Stimulated activated CD4-positive, alpha-beta T cell treated with anti-CD3 and anti-CD28 coated beads, Interleukin-15, amount 100 ng/mL, for 24 hours (primary cell): ENCODE measurements around the gene LRRC75B.
A peak's percentile ranks its signal among the peaks of the same experiment; 100 is the strongest.

Experiments
- DNase-seq: peaks from one replicate; pipeline ENCODE4 v3.0.0-alpha.2; 2020

The LRRC75B gene

GRCh38 chr22:24584871-24585411 is 7.9 kb downstream of the LRRC75B start:
- DNase-seq: no peak

DNA sequence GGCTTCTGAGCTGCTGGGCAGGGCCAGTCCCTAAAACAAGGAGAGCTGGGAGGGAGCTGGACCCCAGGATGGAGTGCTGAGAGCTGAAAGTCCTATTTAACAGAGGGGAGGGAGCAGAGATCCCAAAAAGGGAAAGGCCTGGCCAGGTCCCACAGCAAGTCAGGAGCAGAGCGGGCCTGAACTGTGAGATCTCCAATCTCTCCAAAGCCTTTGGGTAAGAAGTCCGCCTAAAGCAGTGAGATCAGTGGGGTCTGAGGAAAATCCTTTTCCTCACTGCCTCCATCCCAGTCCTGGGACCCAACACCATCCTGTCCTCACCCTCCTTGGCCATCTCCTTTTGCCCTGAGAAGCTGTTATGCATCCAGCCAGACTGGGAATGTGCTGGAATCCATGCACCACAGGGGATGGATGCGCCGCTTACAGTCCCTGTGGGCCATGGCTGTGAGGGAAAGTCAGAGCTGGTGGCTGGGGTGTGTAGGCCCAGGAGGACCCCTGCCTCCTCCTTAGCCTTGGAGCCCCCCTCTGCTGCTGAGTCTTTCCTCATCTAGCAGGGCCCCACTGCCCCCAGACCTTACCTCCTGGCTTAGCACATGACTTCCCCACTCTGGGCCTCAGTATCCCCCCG is 8.6 kb downstream of the LRRC75B start:
- DNase-seq: no peak

DNA sequence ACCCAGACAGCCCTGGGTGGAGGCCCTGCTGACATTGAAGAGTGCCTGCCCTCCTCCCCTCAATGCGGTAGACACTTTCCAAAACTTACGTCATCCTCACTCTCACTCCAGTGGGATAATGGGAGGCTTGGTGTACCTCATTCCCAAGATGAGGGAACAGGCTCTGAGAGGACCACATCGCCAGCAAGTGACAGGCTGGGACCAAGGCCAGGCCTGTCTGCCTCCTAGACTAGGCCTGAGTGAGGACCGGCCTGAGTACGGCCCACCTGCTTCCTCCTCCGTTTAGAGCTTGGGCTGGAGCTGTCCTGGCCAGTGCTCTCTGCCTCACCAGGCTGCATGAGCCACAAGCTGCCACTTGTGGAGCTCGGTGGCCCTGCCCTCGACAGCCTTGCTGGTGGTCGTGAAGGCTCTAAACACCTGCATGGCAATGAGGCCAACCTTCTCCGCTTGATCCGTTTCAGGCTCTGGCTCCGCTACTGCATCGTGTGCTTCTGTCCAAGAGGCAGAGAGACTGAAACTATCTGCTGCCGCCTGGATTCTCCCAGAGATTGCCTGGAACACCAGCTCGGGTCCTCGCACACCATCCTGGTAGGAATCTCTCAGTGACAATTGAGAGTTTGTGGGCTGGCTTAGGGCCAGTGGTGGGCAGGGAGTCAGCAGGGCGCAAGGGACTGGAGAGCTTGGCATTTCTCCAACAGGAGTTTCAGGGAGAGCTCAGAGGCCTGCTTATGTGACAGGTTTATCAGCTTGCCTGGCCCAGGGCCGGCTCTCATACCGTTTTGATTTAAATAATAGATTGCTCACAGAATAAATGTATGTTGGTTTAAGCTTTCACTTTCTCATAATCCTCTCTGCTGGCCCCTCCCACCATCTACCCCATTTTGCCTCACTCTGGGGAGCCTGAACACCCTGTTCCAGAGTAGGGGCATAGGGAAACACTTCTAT is 9.4 kb downstream of the LRRC75B start:
- no peak for DNase-seq

DNA sequence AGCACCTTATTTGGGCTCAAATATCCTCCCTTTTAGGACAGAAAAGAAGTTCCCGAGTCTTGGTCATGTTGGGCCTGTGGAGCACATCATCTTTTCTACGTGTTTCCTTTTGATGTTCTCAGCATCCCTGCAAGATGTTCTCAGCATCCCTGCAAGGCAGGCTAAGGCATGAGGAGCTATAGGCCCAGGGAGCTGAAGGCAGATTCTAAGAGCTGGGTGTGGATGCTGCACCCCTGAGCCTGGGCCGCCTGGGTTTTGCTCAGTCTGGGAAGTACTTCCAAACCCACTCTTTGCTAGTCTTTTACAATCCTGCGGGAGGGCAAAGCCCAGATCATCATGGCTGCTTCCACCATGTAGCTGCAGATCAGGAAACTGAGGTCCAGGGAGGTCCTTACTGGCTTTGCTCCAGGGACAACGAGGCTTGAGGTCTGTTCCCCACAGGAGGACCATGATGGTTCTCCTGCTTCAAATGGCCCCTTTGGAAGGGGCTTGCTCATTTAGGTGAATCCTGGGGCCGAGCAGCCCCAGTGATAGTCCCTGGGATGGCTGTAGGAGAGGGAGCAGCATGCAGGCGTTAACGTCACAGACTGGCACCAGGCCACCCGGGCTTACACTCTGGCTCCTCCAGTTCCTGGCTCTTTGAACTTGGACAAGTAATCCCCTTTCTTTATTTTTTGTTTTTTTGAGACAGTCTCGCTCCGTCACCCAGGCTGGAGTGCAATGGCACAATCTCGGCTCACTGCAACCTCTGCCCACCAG is 10.6 kb downstream of the LRRC75B start:
- no peak for DNase-seq

DNA sequence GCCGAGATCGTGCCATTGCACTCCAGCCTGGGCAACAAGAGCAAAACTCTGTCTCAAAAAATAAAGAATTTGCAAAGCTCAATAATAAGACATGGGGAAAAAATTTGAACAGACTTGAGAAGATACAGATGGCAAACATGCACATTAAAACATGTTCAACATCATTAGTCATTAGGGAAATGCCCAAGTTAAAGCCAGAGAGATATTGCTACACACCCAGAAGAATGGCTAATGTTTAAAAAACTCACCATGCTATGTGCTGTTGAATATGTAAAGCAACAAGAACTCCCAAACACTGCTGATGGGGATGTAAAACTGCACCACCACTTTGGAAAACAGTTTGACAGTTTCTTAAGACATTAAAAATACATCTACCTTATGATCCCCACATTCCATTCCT is 12.6 kb downstream of the LRRC75B start:
- DNase-seq: no peak

DNA sequence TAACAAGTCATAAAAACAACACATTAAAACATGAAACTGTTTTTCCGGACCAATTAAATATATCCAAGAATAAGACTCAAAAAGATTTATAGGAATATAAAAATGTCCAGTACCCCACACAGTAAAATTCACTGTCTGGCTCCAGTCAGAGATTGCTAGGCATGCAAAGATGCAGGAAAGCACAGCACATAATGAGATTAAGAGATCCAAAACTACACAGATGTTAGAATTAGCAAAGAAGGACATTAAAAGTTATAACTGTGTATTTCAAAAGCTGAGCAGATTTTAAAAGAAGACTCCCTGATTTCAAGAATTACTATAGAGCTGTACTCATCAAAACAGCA is 13.6 kb downstream of the LRRC75B start:
- DNase-seq: no peak

DNA sequence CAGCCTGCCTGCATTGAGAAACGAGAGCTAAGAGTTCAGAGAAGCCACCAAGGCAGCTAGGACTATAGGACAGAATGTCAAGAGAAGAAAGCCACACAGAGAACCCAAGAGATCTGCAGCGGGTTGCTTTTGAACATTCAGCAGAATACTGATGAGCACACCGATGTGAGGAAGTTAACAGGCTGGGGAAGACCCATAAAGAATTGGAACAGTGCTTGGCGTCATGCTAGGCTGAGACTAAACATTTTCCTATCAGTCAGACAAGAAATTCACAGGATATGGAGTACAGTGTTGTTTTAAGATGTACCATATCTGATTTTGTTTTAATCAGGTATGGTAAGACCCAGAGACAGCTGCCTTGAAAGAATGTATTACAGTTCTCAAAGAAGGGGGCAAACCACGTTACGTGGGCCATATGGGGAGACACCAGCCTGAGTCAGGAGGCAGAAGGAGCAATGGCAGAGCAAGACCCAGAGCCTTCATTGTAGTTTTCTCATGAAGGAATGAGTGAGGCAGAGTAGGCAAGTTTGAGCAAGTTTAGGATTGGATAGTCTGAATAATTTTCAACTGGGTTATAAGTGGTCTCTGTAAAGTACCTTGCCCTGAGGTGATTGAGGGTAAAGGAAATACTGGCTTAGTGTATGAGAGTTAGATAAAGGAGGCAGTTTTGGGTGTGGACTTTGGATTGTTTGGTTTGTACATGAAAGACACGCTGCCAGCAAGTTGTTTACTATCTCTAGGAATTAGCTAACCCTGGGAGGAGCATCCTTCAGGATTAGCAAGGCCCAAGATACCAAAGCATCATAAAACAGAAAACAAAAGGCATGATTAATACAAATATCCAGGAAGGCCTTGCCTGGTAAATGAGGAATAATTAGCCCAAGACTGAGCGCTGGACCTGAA is 14.3 kb downstream of the LRRC75B start:
- DNase-seq: no peak

DNA sequence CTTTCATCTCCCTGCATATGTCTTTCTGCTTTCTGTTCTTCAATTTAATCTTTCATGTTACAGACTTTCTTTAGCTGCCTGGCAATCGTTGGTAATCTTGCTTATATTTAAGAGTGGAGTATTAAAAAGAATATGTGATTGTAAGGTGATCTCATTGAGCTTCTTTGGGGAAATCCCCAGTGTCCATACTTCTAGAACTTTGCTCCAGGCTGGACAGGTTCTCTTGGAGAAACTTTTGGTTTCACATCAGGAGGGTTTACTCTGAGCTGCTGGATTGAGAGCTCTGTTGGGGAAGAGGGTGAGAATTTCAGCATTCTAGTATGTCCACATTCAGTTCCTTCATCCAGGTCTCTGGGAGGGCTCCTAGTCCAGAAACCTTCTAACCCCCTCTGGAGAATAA is 16.1 kb downstream of the LRRC75B start:
- no peak for DNase-seq

GRCh38 chr22:24571266-24571665 is 21.6 kb downstream of the LRRC75B start:
- no peak for DNase-seq

DNA sequence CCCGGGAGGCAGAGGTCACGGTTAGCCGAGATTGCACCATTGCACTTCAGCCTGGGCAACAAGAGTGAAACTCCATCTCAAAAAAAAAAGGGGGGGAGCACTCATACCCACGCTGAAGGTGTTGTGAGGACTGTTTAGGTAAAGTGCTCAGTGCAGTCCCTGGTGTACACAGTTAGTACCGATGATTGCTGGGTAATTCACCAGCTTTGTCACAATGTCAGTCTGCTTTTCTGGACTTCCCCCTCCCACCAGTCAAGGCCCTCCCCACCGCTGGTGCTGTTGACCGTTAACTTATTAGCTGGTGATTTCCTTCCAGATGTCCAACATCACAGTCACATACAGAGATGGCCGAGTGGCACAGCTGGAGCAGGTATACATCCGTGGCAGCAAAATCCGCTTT is 25.2 kb downstream of the LRRC75B start:
- DNase-seq: no peak

GRCh38 chr22:24566899-24567511 is 25.9 kb downstream of the LRRC75B start:
- DNase-seq: no peak

DNA sequence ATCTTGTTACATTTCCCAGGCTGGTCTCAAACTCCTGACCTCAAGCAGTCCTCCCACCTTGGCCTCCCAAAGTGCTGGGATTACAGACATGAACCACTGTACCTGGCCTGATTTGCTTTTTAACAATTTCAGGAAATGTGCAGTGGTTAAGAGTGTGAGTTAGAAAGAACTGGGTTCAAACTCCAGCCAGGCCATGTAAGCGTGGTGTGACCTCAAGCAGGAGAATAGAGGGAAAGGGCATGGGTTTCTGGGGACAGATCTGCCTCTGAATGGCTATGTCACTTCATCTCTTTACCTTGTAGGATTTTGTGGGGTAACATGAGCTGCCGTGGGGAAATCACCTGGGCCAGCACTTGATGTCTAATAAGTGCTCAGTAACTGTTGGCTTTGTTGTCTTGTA is 27.8 kb downstream of the LRRC75B start:
- DNase-seq: no peak

DNA sequence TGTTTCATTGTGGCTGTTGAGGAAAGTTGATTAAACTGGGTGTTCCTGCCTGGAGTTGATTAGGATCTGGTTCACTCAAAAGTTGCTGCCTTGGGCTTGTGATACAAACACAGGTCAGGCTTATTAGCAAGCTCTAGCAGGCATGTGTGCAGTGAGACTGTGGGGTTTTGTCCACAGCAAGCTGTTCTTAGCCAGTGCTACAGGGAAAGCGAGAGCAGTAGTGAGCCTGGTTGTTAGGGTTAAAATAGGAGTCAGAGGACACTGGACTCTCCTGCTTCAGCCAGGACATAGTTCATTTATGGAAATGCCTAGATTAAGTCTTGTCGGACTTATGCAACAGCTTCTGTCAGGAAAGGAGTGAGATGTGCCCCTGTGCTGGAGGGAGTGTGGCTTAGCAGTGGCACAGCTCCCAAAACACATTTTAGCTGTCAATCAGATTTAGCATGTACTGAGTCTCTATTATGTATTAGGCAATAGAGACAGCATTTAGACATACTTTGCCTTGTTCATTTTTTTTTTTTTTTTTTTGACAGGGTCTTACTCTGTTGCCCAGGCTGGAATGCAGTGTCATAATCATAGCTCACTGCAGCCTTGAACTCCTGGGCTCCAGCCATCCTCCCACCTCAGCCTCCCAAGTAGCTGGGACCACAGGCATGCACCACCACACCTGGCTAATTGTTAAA is 28.4 kb downstream of the LRRC75B start:
- no peak for DNase-seq

DNA sequence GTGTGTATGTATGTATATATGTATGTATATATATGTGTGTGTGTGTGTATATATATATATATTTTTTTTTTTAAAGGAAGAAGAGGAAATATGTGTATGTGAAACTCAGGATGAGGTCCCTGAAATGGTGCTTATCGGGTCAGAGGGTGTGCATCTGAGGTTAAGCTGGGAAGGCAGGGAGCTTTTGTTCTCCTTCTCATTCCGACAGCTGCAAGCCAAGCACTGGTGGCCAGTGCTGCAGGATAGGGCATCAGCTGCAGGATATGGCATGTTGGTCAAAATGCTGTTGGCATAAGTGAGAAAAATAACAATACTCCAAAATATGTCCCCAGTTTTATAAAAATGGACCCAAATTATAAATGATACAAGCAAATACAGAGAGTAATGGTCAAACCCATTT is 29.6 kb downstream of the LRRC75B start:
- DNase-seq: no peak

DNA sequence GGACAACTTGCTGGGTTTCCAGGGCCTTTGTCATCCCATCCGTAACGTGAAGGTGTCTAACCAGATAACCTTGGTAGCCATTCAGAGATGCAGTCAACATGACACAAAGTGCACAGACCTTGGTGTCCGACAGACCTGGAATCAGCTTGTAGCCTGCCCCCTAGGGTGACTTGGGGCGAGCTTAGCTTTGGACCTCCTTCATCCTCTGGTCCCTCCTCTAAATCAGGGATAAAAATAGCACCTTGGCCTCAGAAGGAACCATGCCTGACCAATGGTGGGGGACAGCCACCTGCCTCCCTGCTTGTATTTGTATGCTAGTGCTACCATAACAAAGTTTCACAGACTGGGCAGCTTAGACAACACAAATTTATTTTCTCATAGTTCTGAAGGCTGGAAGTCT is 33.4 kb downstream of the LRRC75B start:
- no peak for DNase-seq

- DNase-seq: peak; percentile 100
These were observed 37.5 kb downstream of the LRRC75B start, which contains the start of gene SNRPD3 for GRCh38 chr22:24555165-24556039. SNRPD3 (plus strand) TSS chr22:24555999; CDS start chr22:24557675, 1,676 bp downstream.

DNA sequence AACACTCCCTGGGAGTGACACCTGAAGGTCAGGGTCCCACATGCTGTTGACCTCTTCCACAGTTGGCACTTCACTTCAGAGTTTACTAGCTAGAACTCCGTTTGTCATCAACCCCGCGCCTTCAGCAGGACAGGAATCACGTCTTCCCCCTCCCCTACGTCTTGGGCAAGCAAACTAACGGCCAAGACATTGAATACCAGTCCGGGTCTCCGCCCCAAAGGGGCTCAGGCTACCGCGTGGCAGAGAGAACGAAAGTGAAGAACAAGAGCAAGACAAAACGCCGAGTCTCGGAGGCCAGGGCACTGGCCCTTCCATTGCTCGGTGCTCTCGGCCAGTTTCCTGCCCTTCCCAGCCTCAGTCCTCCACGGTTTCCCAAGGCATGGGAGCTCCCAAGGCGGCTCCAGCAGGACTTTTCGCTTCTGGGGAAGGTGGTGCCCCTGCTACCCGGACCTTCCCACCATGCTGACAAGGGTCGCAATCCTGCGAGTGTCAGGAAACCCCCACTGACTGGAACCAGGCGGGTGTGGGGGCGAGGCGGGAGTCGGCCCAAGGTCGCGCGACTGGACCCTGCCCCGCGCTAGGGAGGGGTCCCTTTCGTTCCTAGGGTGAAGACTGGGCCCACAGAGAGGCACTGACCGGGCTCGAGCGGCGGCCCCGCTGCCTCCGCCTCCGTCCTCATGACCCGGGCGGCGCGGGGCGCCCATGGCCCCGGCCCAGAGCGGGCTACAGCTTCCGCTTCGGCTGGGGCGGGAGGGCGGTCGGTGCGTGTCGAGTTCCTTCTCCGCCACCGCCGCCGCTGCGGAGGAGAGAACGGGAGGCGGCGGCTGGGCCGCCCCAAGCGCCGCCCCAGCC is 38.3 kb downstream of the LRRC75B start, which contains the start of gene GUCD1:
Gene GUCD1 (minus strand): TSS at position 826 of the 852 bp plus-strand sequence. CDS start 147 bp downstream, at position 679.
- DNase-seq: peak; percentile 41

DNA sequence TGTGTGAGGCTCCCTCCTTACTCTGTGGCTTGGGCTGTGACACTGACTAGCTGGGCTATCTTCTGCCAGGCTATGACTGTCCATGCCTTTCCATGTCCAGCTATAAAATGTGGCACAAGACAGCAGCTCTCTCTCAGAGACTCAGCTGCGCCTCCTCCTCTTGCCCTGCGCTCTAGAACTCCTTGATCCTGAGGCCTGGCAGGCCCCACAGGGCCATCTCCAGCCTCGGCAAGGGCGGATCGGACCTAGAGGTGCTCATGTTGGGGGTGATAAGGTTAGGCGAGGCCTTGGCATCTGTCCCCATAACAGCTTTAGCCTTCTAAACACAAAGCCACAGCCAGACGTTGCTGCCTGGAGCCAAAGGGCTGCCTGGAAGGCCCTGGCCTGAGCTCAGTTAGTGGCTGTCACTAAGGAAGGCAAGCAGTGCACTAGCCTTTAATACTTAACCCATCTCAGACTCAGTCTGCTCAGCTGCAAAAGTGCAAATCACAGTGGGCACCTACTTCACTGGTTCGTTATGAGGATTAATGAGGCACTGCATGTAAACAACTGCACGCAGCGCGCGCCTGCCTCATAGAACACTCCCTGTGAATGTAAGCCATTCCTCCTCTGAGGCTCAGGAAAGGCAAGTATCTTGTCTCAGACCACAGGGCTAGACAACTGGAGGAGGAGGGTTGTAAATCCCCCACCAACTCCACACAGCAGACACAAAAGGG is 39.1 kb downstream of the LRRC75B start:
- no peak for DNase-seq
